Uterus (tissue), 4 donors: Measurements from ENCODE around the gene TMEM201. TPM values are rescaled to one million over a fixed set of nuclear protein-coding genes. Genes with fewer than 3 reads are reported as not detected.

Source experiments
- DNase-seq, 2 donors: peaks; one replicate each; pipeline ENCODE4 v3.0.0-alpha.2; 2019 to 2020
- H3K27ac ChIP-seq, 2 donors: fragments of 200-600 bp; sonication (generic); 1 replicate in 1 of 2; 2 replicates in 1 of 2; pipeline ENCODE4 v1.5.1; 2016 to 2018
- H3K27me3 ChIP-seq, 2 donors: fragments of 200-600 bp; sonication (generic); one replicate each; pipeline ENCODE4 v1.5.1; 2018 to 2019; ENCODE audit warnings: control low read depth in 1 of 2
- H3K36me3 ChIP-seq, 2 donors: fragments of 200-600 bp; sonication (generic); one replicate each; pipeline ENCODE4 v1.5.1; 2019; ENCODE audit warnings: control low read depth in 1 of 2
- H3K4me1 ChIP-seq, 2 donors: fragments of 200-600 bp; sonication (generic); one replicate each; pipeline ENCODE4 v1.5.1; 2018 to 2019; ENCODE audit warnings: control low read depth in 1 of 2
- H3K4me3 ChIP-seq, 2 donors: fragments of 200-600 bp; sonication (generic); 1 replicate in 1 of 2; 2 replicates in 1 of 2; pipeline ENCODE4 v1.5.1; 2018 to 2019; ENCODE audit warnings: mild to moderate bottlenecking in 1 of 2
- H3K9me3 ChIP-seq, 2 donors: fragments of 200-600 bp; sonication (generic); one replicate each; pipeline ENCODE4 v1.5.1; 2019; ENCODE audit warnings: control low read depth in 1 of 2
- CTCF ChIP-seq, 4 experiments: fragments of 200-600 bp in 2 of 4; fragments of 450-650 bp in 2 of 4; sonication (generic) in 2 of 4; IDR thresholded peaks; one replicate each; pipeline ENCODE4 v1.5.1; 2016 to 2019; ENCODE audit warnings: antibody characterized with exemption in 4 of 4, mild to moderate bottlenecking in 2 of 4, moderate library complexity in 1 of 4
- POLR2A ChIP-seq, 2 donors: fragments of 450-650 bp; IDR thresholded peaks; one replicate each; pipeline ENCODE4 v1.6.1; 2016; ENCODE audit warnings: antibody characterized with exemption in 2 of 2, mild to moderate bottlenecking in 1 of 2, moderate library complexity in 1 of 2
- intact Hi-C: fragments of 100-400 bp; cut with DNase I; formaldehyde crosslinking; loops from one replicate; pipeline ENCODE4 v1.15.1; 2023; ENCODE audit warnings: low total_unique reads
- total RNA-seq, 4 donors: library from RNA; depleted of rRNA in 3 of 4; stranded (reverse); fragments of >200 nt in 3 of 4; gene quantifications; one replicate each; pipeline versions ENCODE4 v1.1.0 to v1.2.4, GENCODE V29; 2014 to 2023
- donor health status: DM: yes; HTN: yes; CAD: no.

Gene TMEM201
- total RNA-seq, 4 donors from 2014 or later: 0.29 to 20.2 (median 4.0) TPM

- intact Hi-C loops: no loop called here
- TF ChIP-seq CTCF (IDR thresholded peaks at IDR 0.05) (no peak), POLR2A (IDR thresholded peaks at IDR 0.05) (no peak)
- H3K4me3 ChIP-seq: no peak overlapping the region
Observed at GRCh38 chr1:9544926-9545325, 43.8 kb upstream of the TMEM201 start.

DNA sequence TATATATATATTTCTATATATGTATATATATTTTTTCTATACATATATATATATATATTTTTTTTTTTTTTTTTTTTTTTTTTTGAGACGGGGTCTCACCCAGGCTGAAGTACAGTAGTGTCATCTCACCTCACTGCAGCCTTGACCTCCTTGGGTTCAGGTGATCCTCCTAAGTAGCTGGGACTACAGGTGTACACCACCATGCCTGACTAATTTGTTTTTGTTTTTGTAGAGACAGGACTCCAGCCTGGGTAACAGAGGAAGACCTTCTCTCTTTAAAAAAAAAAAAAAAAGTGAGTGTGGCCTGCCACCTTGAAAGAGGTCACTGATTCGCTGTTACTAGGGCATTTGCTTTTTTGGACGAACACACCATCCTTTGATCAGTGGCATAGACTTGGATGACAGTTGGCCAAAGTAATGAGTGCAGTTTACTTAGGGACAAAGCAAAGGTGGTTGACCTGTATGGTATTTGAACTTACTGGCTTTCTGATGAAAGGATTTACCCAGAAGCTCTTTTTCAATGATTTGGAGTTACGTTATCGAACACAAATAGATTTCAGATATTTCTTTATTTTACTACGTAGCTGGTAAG lies 38.7 kb upstream of the TMEM201 start:
- Histone ChIP-seq H3K27ac (no peak overlapping the region), H3K4me3 (no peak overlapping the region), H3K36me3 (no peaks in the 10 kb centered on the region), H3K4me1 (no peaks in the 10 kb centered on the region), H3K9me3 (no peaks in the 10 kb centered on the region), H3K27me3 (no peaks in the 10 kb centered on the region)
- DNase-seq: no peak
- TF ChIP-seq CTCF (IDR thresholded peaks at IDR 0.05) (no peak), POLR2A (IDR thresholded peaks at IDR 0.05) (no peak)
- intact Hi-C loops: no loop called here

More at GRCh38 chr1:9544926-9545325, 43.8 kb upstream of the TMEM201 start:
- no peak for DNase-seq
- H3K9me3 ChIP-seq: no peaks in the 10 kb centered on the region
- H3K36me3 ChIP-seq: no peaks in the 10 kb centered on the region
- no peaks in the 10 kb centered on the region for H3K4me1 ChIP-seq
- H3K27me3 ChIP-seq: no peaks in the 10 kb centered on the region
- no peak overlapping the region for H3K27ac ChIP-seq

- Histone ChIP-seq H3K4me3 (no peak overlapping the region), H3K9me3 (no peaks in the 10 kb centered on the region), H3K4me1 (no peaks in the 10 kb centered on the region), H3K36me3 (no peaks in the 10 kb centered on the region), H3K27ac (no peak overlapping the region), H3K27me3 (no peaks in the 10 kb centered on the region)
- TF ChIP-seq CTCF (IDR thresholded peaks at IDR 0.05) (no peak), POLR2A (IDR thresholded peaks at IDR 0.05) (no peak)
- DNase-seq: no peak
- intact Hi-C loops: no loop called here
Observed at GRCh38 chr1:9551984-9552383, 36.7 kb upstream of the TMEM201 start.

GRCh38 chr1:9553736-9554144 lies 35.0 kb upstream of the TMEM201 start:
- Histone ChIP-seq H3K4me1 (no peaks in the 10 kb centered on the region), H3K27ac (no peak overlapping the region)
- intact Hi-C loops: no loop called here

DNA sequence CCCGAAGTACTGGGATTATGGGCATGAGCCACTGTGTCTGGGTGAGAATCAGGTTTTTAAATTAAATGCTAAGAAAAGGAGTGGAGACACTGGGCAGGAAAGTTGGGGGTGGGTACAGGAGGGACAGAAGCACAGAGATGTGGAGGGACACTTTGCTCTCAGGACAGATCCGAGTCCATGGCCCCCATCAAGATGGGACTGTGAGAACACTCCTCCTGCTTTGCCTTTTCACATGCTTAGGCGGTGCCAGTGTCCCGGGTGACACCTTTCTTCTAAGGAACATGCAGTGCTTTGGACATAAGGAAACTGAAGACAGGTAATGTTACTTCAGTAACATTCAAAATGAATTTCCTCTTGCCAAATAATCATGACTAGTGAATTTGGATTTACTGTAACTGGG lies 32.8 kb upstream of the TMEM201 start:
- H3K27ac ChIP-seq: peak overlapping the region; percentile 35 to 55
- no peaks in the 10 kb centered on the region for H3K4me1 ChIP-seq
- no peaks in the 10 kb centered on the region for H3K36me3 ChIP-seq
- intact Hi-C loops: no loop called here
- H3K4me3 ChIP-seq: no peak overlapping the region
- DNase-seq: no peak
- no peaks in the 10 kb centered on the region for H3K9me3 ChIP-seq
- TF ChIP-seq CTCF (IDR thresholded peaks at IDR 0.05) (no peak), POLR2A (IDR thresholded peaks at IDR 0.05) (no peak)
- H3K27me3 ChIP-seq: no peaks in the 10 kb centered on the region

More at GRCh38 chr1:9553736-9554144, 35.0 kb upstream of the TMEM201 start:
- H3K9me3 ChIP-seq: no peaks in the 10 kb centered on the region
- H3K27me3 ChIP-seq: no peaks in the 10 kb centered on the region
- H3K4me3 ChIP-seq: no peak overlapping the region
- DNase-seq: no peak
- H3K36me3 ChIP-seq: no peaks in the 10 kb centered on the region
- no peak for TF ChIP-seq CTCF (IDR thresholded peaks at IDR 0.05)
- no peak for TF ChIP-seq POLR2A (IDR thresholded peaks at IDR 0.05)
